GM13977 (cell line): ENCODE measurements around the gene ARHGAP40.

Source experiments
- DNase-seq: peaks from one replicate; pipeline ENCODE4 v3.0.0; 2012; ENCODE audit warnings: low spot score
- in situ Hi-C: fragments of 300-500 bp; cut with MboI; formaldehyde crosslinking; loops from one replicate; pipeline ENCODE4 v1.12.0; 2022; ENCODE audit warnings: low sequenced_read_pairs, low pct_unique_long_range_greater_than_20kb, mixed read lengths, inconsistent platforms; ENCODE audit not compliant: unreplicated experiment
- TF ChIP-seq, protein P1 (sequence below): IDR thresholded peaks from 2 replicates; pipeline ENCODE4 v1.5.1; 2012; ENCODE audit warnings: mild to moderate bottlenecking, control low read depth; ENCODE audit not compliant: insufficient read depth; ENCODE audit errors: extremely low read depth, missing control alignments

The ARHGAP40 gene

GRCh38 chr20:38700141-38700540, 98.5 kb downstream of the ARHGAP40 start:
- in situ Hi-C loops, result no loop called here
- TF ChIP-seq, protein P1, sequence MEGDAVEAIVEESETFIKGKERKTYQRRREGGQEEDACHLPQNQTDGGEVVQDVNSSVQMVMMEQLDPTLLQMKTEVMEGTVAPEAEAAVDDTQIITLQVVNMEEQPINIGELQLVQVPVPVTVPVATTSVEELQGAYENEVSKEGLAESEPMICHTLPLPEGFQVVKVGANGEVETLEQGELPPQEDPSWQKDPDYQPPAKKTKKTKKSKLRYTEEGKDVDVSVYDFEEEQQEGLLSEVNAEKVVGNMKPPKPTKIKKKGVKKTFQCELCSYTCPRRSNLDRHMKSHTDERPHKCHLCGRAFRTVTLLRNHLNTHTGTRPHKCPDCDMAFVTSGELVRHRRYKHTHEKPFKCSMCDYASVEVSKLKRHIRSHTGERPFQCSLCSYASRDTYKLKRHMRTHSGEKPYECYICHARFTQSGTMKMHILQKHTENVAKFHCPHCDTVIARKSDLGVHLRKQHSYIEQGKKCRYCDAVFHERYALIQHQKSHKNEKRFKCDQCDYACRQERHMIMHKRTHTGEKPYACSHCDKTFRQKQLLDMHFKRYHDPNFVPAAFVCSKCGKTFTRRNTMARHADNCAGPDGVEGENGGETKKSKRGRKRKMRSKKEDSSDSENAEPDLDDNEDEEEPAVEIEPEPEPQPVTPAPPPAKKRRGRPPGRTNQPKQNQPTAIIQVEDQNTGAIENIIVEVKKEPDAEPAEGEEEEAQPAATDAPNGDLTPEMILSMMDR, result no peak
- no peak for DNase-seq
